ENCODE data around the gene WNT10A.

Gene WNT10A

DNA sequence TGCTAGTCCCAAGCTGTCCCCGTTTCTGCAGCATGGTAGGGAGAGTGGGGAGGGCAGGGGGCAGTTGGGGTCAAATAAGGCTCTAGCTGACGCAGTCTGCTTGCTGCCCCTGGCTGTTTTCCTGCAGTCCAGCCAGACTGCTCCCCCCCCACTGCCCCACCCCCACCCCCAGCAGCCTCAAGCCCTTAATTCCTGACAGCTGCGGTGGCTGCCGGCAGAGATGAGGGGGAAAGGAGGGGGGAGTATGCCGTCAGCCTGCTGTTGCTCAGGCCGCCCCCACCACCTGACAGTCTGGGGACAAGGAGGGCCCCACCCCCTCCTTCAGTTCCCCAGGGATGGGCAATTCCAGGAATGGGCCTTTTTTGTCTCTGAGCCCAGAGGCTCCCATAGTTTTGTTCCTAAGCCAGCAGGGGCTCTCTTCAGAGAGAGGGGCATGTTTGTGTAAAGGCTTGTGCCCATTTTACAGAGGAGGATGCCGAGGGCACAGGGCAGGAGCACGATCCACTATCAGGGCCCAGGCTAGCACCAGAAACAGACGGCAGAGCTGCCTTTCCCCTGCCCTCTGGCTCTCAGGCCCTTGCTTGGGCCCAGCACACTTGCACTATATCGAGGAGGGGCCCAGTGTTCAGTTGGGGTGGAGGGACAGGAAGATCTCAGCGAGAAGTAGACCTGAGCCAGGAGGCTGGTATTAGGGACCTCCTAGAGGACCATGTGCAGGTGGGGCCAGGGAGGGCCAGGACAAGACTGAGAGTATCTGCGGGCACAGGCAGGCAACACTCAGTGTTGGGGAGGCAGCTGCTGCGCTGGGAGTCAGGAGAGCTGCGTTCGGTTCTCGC lies 1.5 kb upstream of the WNT10A start:
- DNase-seq = no peak

DNA sequence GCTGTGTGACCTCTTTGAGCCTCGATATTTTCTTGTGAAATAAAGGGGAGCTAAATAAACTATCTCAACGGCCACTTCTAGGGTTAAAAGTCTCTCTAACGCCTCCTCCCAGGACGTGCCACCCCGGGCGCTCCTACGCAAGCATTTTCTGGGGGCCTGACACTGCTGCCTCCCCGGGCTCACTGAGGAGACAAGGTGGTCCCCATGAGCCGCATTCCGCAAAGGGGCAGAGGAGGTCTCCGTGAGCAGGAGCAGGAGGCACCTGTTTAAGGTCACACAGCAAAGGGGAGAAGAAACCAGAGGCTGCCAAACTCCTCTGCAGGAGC lies 913 bp upstream of the WNT10A start:
- DNase-seq = no peak

DNA sequence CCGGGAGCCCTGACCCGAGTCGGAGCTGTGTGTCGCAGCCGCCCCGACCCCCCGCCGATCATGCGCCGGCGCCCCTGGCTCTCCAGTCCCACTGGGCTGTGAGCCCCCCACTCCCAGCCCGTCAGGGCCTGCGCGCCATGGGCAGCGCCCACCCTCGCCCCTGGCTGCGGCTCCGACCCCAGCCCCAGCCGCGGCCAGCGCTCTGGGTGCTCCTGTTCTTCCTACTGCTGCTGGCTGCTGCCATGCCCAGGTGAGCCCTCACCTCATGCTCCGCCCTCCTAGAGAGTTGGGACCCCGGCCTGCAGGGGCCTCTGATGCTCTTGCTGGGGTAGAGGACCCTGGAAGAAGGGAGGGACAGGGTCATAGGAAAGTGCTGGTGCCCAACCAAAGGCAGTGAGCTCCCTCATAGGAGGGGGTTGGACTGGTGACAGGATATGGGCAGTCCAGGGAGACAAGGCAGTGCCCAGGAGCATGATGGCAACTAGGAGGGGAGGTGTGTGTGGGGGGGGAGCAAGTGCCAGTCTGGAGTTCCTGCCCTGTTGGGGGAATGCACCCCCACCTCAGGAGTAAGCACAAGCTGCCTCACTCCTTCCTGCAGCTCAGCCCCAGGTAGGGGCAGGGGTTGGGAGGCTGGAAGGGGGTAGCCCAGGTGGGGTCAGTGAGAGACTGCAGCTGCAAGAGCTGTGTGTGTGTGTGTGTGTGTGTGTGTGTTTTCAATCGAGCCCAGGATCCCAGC lies 375 bp downstream of the WNT10A start:
- peak; percentile 9 for DNase-seq

DNA sequence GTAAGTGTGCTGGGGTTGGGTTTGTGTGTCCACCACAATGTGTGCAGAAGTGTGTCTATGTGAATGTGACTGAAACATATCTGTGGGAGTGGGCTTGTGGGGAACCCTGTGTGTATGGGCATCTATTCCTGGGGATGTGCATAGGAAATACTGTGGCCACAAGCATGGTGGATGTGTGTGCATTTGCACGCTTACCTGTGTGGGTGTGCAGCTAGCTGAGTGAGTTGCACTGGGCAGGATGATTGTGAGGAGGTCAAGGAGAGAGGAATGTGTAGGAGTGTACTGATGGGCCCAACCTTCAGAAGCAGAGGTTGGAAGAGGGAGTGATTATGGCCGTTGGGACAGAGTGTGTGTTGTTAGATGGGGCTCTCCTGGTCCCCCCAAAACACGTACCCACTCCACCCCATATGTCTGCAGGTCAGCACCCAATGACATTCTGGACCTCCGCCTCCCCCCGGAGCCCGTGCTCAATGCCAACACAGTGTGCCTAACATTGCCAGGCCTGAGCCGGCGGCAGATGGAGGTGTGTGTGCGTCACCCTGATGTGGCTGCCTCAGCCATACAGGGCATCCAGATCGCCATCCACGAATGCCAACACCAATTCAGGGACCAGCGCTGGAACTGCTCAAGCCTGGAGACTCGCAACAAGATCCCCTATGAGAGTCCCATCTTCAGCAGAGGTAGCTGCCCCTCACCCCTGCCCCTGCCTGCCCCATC lies 1.2 kb downstream of the WNT10A start:
- no peak for DNase-seq

DNA sequence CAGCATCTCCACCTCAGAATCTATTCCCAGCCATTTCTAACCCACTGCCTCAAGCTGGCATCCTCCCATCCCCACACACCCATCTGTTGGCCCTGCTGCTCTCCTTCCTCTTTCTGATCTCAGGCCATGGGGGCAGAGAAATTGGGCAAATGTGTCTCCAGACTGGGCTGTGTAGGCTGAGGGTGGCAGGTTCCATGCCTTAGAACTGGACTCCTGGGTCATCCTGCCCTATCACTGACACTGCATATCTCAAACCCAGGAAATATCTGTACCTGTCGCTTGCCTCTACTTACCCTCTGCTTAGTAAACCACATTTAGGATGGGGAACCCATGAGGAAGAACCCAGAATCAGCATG lies 1.8 kb downstream of the WNT10A start:
- no peak for DNase-seq

DNA sequence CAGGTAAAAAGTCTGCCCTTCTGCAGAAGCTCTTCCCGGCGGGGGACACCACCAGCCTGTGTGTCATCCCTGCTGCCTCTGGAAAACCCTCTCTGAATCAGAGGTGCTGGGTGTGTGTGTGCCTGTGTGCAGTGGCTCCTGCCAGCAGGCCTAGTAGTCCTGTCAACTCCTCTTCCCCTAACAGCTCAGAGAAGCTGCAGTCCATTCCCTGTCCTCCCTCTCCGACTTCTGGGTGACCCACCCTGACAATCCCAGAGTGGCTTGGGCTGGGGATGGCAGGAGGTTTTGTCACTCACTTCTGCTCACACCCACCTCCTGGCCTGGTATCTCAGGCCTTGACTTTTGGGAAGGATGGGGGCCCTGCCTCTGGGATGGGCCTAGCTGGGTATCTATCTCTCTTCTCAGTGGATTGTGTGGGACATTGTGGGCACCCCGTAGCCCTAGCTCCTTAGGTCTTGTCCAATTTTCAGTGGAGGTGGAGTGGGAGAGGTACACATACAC lies 2.3 kb downstream of the WNT10A start:
- DNase-seq = no peak

DNA sequence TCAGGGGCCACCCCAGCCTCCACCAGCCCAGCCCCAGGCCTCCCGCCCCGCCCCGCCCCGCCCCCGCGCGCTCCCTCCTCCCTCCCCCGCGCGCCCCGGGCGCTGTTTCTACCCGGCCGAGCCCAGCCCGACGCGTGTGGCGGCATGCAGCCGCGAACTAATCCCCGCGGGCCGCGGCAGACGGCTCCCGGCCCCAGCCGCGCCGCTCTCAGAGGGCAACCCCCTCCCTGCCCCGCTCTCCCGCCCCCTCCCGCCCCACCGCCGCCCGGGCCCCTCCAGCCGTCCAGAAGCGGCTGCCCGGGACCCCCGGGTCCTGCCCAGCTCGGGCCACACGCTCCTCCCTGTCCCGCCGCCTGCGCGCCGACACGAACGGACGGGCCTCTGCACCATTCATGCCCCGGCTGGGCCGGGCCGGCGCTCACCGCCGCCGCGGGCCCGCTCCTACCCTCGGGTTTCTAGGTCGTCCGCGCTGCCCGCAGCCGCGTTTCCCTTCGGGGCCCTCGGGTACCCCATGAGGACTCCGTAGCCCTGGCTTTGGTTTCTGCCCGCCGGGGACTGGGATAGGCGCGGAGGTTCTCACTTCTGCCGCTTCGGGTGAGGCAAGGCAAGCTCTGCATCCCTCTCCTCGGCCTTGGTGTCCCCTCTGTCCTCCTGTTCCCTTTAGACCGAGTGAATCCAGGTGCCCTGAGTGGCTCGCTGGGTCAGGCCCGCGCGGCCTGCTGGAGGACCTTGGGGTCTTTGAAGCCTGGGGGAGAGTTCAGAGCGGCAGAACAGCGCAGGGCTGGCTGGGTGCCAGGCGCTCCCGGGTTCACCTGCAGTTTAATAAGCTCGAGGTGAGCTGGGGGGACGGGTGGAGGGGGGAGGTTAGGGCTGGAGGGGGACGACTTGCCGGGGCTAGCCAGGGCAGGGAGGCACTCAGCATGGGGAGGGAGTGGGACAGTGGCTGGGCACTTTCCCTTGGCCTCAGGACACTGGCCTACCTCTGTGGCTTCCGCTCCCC lies 3.1 kb downstream of the WNT10A start:
- peak; percentile 61 for DNase-seq

DNA sequence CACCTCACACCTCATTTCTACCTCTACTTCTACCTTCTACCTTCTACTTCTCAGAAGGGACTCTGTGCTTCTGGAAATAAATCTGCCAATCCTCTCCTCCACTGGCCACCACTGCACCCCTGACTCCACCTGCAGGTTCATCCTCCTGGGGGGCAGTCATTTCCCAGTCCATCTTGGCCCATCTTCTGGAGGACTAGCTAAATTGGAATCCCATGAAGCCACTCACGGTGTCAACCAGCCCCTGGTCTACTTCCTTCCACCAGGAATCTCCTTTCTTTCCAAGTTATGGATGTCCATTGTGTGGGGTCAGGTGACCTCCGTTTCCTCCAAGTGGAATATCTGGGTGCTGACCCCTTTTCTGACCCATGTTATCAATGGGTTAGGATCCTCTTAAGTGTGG lies 3.9 kb downstream of the WNT10A start:
- DNase-seq = no peak

DNA sequence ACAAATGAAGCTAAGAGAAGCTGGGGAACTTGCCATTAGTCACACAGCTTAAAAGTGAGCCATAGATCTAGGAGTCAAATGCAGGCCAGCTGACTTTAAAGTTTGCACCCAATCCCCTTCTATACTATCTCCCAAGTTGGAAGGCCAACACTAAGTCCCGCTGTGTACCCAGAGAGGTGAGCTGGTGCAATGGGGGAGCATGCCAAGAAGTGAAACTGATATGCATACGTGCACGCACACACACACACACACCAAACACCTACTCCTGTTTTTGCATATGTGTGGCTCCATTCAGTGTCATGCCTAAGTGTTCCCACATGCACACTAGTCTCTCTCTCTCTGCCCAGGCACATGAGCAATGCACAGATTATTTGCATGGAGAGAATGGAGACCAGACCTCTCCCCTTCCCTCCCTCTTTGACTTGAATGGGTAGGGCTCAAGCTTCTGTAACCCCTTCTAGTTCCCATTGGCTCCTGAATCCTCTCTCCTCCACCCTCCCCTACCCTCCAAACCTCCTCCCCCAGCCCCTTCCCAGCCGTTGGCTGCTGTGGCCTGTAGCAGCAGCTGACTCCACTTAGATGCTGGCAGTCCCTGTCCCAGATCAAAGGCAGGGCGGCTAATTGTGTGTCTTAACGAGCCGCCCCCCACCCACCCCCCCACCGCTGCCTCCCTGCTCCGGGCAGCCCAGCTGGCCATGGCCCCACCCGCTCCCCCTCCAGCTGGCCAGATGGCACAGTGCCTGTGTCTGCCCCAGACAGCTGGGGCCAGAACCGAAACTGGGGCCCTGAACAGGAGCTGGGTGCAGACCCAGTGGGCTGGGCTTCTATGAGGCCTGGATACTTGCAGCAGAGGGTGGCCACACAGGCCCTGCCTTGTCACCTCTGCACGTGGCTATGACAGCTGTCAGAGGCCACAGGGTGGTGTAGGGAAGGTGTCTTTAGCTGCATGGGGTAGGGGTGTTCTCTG lies 5.6 kb downstream of the WNT10A start:
- no peak for DNase-seq

DNA sequence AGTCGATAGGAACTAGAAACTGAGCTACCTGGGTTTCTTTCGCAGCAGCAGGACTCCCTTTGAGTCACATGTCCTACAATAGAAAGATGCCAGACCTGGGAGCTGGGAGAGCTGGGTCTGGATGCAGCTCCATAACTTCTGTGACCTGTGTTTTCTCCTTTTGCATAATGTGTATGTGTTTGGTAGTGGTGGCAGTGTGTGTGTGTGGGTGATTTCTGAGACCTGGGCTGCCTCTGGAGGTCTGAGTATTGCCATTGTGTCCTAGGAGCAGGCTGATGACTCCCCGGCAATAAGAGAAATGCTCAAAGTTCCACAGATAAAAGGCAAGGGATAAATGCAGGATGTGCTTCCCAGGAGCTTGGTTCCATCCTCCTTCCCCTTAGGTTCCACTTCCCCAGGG lies 6.4 kb downstream of the WNT10A start:
- DNase-seq = no peak

DNA sequence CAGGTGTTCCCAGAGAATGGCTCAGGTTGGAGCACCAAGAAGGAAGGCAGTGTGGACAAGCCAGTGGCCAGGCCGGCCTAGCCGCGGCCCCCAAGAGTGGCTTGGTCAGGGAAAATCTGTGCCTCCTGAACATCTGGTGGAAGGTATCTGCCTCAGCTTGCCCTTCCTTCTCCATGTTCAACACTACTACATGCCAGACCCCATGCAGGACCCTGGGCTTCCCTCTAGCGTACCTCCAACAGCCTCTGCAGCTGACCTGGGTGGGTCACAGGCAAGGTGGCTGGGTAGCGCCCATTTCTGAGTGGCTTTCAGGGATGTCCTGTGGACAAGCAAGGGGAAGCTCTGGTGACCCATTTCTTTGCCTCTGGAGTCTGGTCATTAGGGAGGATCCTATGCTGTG lies 7.7 kb downstream of the WNT10A start:
- no peak for DNase-seq

DNA sequence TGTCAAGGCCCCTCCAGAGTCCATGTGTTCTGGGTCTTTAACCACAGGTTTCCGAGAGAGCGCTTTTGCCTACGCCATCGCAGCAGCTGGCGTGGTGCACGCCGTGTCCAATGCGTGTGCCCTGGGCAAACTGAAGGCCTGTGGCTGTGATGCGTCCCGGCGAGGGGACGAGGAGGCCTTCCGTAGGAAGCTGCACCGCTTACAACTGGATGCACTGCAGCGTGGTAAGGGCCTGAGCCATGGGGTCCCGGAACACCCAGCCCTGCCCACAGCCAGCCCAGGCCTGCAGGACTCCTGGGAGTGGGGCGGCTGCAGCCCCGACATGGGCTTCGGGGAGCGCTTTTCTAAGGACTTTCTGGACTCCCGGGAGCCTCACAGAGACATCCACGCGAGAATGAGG lies 9.3 kb downstream of the WNT10A start:
- DNase-seq = no peak

DNA sequence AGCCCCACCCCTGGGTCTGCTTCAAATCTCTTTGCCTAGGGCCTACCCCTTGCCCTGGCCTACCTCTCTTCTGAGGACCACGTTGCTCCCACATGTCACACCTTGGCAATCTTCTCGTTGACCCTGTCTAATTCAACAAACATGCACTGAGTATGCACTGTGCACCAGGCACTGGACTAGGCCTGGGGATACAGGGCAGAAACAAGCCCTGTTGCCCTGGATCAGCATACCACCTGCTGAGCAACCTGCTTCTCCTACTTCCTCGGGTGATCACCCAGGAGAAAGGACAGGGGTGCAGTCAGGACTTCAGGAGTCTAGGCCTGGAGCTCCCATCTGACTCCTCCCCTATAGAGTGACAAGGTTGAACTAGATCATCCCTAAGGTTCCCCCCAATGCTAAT lies 9.7 kb downstream of the WNT10A start:
- no peak for DNase-seq

DNA sequence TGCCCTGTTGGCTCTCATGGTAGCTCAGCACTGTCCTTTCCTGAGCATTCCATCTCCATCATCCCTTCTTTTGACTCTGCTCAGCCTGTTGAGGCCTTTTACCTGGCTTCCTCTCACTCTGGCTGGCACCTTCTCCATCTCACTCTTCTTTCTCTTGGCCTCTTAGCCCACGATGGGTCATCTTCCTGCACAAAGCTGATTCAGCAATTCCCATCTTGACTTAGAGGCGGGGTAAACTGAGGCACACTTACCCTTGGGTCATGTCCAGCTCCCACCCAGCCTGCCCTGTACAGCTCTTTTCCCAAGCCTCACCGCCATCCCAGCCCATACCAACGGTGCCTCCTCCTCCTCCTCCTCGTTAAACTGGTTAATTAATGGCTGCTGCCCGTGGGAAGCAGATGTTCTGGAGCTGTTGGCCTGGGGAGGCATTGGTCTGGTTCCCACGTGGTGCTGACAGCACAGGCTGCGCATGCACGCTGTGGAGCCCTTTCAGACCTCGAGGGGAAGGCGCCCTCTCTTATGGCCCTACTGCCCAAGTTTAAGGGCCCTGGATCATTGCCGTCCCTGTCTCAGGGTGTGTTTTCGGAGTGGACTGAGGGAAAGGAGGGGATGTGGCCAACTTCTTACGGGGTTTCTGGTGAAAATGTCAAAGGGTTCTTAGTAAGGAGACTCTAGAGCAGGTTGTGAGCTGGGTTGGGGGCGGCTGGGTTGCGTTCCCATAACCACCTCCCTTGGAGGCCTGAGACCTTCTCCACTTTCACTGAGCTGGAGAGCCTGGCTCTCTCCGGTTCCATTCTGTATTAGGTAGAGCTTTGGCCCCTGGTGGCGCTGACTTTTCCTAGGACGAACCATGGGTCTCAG lies 10.9 kb downstream of the WNT10A start:
- no peak for DNase-seq

DNA sequence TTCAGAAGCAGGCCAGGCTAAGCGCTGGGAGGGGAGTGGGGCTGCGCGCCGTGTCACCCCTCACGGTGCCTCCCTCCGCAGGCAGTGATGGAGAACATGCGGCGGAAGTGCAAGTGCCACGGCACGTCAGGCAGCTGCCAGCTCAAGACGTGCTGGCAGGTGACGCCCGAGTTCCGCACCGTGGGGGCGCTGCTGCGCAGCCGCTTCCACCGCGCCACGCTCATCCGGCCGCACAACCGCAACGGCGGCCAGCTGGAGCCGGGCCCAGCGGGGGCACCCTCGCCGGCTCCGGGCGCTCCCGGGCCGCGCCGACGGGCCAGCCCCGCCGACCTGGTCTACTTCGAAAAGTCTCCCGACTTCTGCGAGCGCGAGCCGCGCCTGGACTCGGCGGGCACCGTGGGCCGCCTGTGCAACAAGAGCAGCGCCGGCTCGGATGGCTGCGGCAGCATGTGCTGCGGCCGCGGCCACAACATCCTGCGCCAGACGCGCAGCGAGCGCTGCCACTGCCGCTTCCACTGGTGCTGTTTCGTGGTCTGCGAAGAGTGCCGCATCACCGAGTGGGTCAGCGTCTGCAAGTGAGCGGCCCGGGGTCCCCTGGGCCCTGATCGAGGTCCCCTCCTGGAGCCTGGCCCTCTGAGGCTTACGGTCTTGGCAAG lies 12.2 kb downstream of the WNT10A start:
- peak; percentile 90 for DNase-seq

DNA sequence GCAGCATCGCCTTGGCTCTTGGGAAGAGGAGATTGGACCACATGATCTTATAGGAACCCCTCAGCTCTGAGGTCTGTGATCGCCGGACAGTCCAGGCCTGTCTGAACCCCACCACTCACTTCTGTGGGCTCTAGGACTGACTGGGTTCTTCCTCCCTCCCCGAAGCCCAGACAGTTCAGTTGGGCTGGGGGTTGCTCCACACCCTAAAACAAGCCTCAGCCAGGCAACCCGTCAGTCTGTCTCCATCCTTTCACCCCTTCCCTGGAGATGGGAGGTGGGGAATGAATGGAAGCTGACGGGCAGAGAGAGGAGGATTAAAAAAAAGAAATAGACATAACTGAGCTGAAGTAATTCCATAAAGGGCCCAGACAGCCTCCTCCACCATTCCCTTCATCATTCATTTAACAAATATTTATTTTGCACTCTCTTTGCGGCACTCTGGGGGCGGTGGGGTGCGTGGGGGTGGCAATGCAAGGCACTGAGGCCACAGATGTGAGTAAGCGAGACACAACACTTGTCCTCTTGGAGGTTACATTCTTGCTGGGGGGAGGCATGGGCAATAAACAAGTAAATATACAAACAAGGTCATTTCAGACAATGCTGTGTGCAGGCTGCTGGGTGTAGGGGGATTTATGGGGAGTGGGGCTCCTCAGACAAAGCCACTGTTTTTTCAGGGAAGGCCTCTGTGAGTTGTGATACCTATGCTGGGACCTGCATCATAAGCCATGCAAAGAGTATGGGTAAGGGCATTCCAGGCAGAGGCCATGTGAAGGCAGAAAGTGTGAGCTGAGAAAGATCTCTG lies 12.9 kb downstream of the WNT10A start:
- DNase-seq = no peak

DNA sequence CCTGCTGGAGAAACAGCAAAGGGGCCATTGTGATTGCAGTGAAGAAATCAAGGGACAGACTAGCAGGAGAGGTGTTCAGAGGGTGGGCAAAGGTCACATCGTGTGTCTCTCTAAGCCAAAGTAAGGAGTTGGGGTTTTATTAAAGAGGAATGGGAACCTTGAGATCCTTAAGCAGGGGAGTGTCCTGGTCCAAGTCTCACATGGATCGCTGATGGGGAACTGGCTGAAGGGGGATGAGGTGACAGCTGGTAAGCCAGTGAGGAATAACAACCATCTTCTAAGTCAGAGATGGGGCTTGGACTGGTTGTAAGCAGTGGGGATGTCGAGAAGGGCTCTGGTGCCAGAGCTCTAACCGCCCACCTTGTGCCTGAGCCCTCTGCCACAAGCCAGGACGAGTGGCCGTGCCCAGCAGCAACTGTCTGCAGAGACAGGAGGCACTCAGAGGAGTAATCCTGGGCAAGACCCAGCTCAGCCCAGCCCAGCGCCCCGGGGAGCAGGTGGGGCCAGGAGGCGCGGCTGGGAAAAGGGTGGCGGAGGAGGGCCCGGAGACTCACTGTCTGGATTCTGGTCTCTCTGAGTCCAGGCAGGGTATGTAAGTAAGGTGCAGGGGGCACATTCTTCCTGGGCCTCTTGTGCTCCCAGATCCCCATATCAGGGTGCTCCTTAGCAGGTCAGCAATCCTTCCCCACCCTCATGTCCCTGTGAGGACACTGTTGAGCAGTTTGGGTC lies 13.7 kb downstream of the WNT10A start:
- no peak for DNase-seq

DNA sequence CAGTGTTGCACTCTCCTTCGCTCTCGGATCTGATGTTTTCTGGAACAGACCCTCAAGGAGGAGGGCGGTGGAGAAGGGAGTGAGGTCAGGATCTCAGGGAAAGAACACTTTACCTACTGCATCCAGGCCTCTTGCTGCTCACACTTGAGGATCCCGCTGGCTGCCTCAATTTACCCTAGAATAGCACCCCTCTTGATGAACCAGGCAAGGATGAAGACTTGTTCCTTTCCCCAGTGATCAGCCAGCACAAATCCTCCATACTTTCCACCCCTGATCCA lies 14.2 kb downstream of the WNT10A start:
- no peak for DNase-seq
